ENCODE results near the gene C16orf87.
"Not testable (repeated sequence)": the region's sequence is repeated elsewhere in the genome, so short reads cannot be mapped to it uniquely, and the experiment has no call there.

Gene C16orf87

GRCh38 chr16:46830902-46831647 lies at the start of gene C16orf87:
C16orf87 (minus strand) TSS chr16:46831180; CDS start chr16:46831149, 31 bp downstream.
- no peaks in the 10 kb centered on the region for H3K27me3 ChIP-seq (replicated peaks; ENCODE audit: control insufficient read depth, insufficient read depth, low read length)
- peaks cover 19% of the 10 kb centered on the region for H3K4me1 ChIP-seq (ENCODE audit: control insufficient read depth, insufficient read depth, low read length)
- H3K9me3 ChIP-seq (ENCODE audit: control insufficient read depth, low read length): no peaks in the 10 kb centered on the region
- DNase-seq (ENCODE audit: low read depth): peak; percentile 97
- H3K9ac ChIP-seq (ENCODE audit: low read length): peak within 1 kb of the TSS; percentile 94
- H3K4me3 ChIP-seq (ENCODE audit: low read length): peak within 1 kb of the TSS; percentile 91
- no peaks in the 10 kb centered on the region for H3K36me3 ChIP-seq (ENCODE audit: control insufficient read depth, insufficient read depth, low read length, severe bottlenecking)

GRCh38 chr16:46875243-46875642 lies 44.3 kb upstream of the C16orf87 start:
- no peak overlapping the region for H3K4me3 ChIP-seq (ENCODE audit: low read length)
- peaks cover 10% of the 10 kb centered on the region for H3K4me1 ChIP-seq (ENCODE audit: control insufficient read depth, insufficient read depth, low read length)
- H3K27me3 ChIP-seq (replicated peaks; ENCODE audit: control insufficient read depth, insufficient read depth, low read length): peaks cover 19% of the 10 kb centered on the region
- no peaks in the 10 kb centered on the region for H3K36me3 ChIP-seq (ENCODE audit: control insufficient read depth, insufficient read depth, low read length, severe bottlenecking)
- H3K9ac ChIP-seq (ENCODE audit: low read length): no peak overlapping the region
- H3K9me3 ChIP-seq (ENCODE audit: control insufficient read depth, low read length): no peaks in the 10 kb centered on the region
- no peak for DNase-seq (ENCODE audit: low read depth)

GRCh38 chr16:46873201-46873600 lies 42.2 kb upstream of the C16orf87 start:
- H3K36me3 ChIP-seq (ENCODE audit: control insufficient read depth, insufficient read depth, low read length, severe bottlenecking): no peaks in the 10 kb centered on the region
- H3K4me3 ChIP-seq (ENCODE audit: low read length): no peak overlapping the region
- H3K9ac ChIP-seq (ENCODE audit: low read length): no peak overlapping the region
- H3K4me1 ChIP-seq (ENCODE audit: control insufficient read depth, insufficient read depth, low read length): peaks cover 10% of the 10 kb centered on the region
- H3K27me3 ChIP-seq (replicated peaks; ENCODE audit: control insufficient read depth, insufficient read depth, low read length): peaks cover 9% of the 10 kb centered on the region
- no peaks in the 10 kb centered on the region for H3K9me3 ChIP-seq (ENCODE audit: control insufficient read depth, low read length)
- no peak for DNase-seq (ENCODE audit: low read depth)

- H3K4me1 ChIP-seq (ENCODE audit: control insufficient read depth, insufficient read depth, low read length): peaks cover 9% of the 10 kb centered on the region
- peaks cover 7% of the 10 kb centered on the region for H3K27me3 ChIP-seq (replicated peaks; ENCODE audit: control insufficient read depth, insufficient read depth, low read length)
- H3K36me3 ChIP-seq (ENCODE audit: control insufficient read depth, insufficient read depth, low read length, severe bottlenecking): no peaks in the 10 kb centered on the region
- no peaks in the 10 kb centered on the region for H3K9me3 ChIP-seq (ENCODE audit: control insufficient read depth, low read length)
- no peak overlapping the region for H3K9ac ChIP-seq (ENCODE audit: low read length)
- DNase-seq (ENCODE audit: low read depth): no peak
- H3K4me3 ChIP-seq (ENCODE audit: low read length): no peak overlapping the region
Observed at GRCh38 chr16:46871597-46871996, 40.6 kb upstream of the C16orf87 start.

- H3K36me3 ChIP-seq (ENCODE audit: control insufficient read depth, insufficient read depth, low read length, severe bottlenecking); H3K27me3 ChIP-seq (replicated peaks; ENCODE audit: control insufficient read depth, insufficient read depth, low read length); H3K9me3 ChIP-seq (ENCODE audit: control insufficient read depth, low read length); DNase-seq (ENCODE audit: low read depth); H3K4me3 ChIP-seq (ENCODE audit: low read length); H3K9ac ChIP-seq (ENCODE audit: low read length); H3K4me1 ChIP-seq (ENCODE audit: control insufficient read depth, insufficient read depth, low read length): not testable (repeated sequence)
Observed at GRCh38 chr16:46868891-46869290, 37.9 kb upstream of the C16orf87 start.

GRCh38 chr16:46867486-46867885 lies 36.5 kb upstream of the C16orf87 start:
- H3K36me3 ChIP-seq (ENCODE audit: control insufficient read depth, insufficient read depth, low read length, severe bottlenecking); H3K27me3 ChIP-seq (replicated peaks; ENCODE audit: control insufficient read depth, insufficient read depth, low read length); H3K4me3 ChIP-seq (ENCODE audit: low read length); DNase-seq (ENCODE audit: low read depth); H3K9me3 ChIP-seq (ENCODE audit: control insufficient read depth, low read length); H3K4me1 ChIP-seq (ENCODE audit: control insufficient read depth, insufficient read depth, low read length); H3K9ac ChIP-seq (ENCODE audit: low read length): not testable (repeated sequence)

- Histone ChIP-seq H3K4me3 (ENCODE audit: low read length) (no peak overlapping the region), H3K36me3 (ENCODE audit: control insufficient read depth, insufficient read depth, low read length, severe bottlenecking) (no peaks in the 10 kb centered on the region), H3K9me3 (ENCODE audit: control insufficient read depth, low read length) (no peaks in the 10 kb centered on the region), H3K27me3 (replicated peaks; ENCODE audit: control insufficient read depth, insufficient read depth, low read length) (no peaks in the 10 kb centered on the region), H3K9ac (ENCODE audit: low read length) (no peak overlapping the region), H3K4me1 (ENCODE audit: control insufficient read depth, insufficient read depth, low read length) (no peaks in the 10 kb centered on the region)
- DNase-seq (ENCODE audit: low read depth): no peak
Observed at GRCh38 chr16:46866286-46866685, 35.3 kb upstream of the C16orf87 start.

GRCh38 chr16:46862555-46863447 lies 31.8 kb upstream of the C16orf87 start:
- no peak for DNase-seq (ENCODE audit: low read depth)
- Histone ChIP-seq H3K27me3 (replicated peaks; ENCODE audit: control insufficient read depth, insufficient read depth, low read length) (no peaks in the 10 kb centered on the region), H3K9me3 (ENCODE audit: control insufficient read depth, low read length) (no peaks in the 10 kb centered on the region), H3K4me3 (ENCODE audit: low read length) (no peak overlapping the region), H3K4me1 (ENCODE audit: control insufficient read depth, insufficient read depth, low read length) (no peaks in the 10 kb centered on the region), H3K9ac (ENCODE audit: low read length) (no peak overlapping the region), H3K36me3 (ENCODE audit: control insufficient read depth, insufficient read depth, low read length, severe bottlenecking) (no peaks in the 10 kb centered on the region)

- no peaks in the 10 kb centered on the region for H3K36me3 ChIP-seq (ENCODE audit: control insufficient read depth, insufficient read depth, low read length, severe bottlenecking)
- no peaks in the 10 kb centered on the region for H3K27me3 ChIP-seq (replicated peaks; ENCODE audit: control insufficient read depth, insufficient read depth, low read length)
- no peaks in the 10 kb centered on the region for H3K9me3 ChIP-seq (ENCODE audit: control insufficient read depth, low read length)
- H3K9ac ChIP-seq (ENCODE audit: low read length): no peak overlapping the region
- DNase-seq (ENCODE audit: low read depth): peak; percentile 69
- no peak overlapping the region for H3K4me3 ChIP-seq (ENCODE audit: low read length)
- no peaks in the 10 kb centered on the region for H3K4me1 ChIP-seq (ENCODE audit: control insufficient read depth, insufficient read depth, low read length)
Observed at GRCh38 chr16:46859719-46860152, 28.8 kb upstream of the C16orf87 start.

GRCh38 chr16:46858151-46858550 lies 27.2 kb upstream of the C16orf87 start:
- Histone ChIP-seq H3K9me3 (ENCODE audit: control insufficient read depth, low read length) (no peaks in the 10 kb centered on the region), H3K27me3 (replicated peaks; ENCODE audit: control insufficient read depth, insufficient read depth, low read length) (no peaks in the 10 kb centered on the region), H3K36me3 (ENCODE audit: control insufficient read depth, insufficient read depth, low read length, severe bottlenecking) (no peaks in the 10 kb centered on the region), H3K4me3 (ENCODE audit: low read length) (no peak overlapping the region), H3K4me1 (ENCODE audit: control insufficient read depth, insufficient read depth, low read length) (no peaks in the 10 kb centered on the region), H3K9ac (ENCODE audit: low read length) (no peak overlapping the region)
- no peak for DNase-seq (ENCODE audit: low read depth)

- DNase-seq (ENCODE audit: low read depth): peak; percentile 58
- H3K36me3 ChIP-seq (ENCODE audit: control insufficient read depth, insufficient read depth, low read length, severe bottlenecking): no peaks in the 10 kb centered on the region
- H3K4me3 ChIP-seq (ENCODE audit: low read length): no peak overlapping the region
- no peaks in the 10 kb centered on the region for H3K4me1 ChIP-seq (ENCODE audit: control insufficient read depth, insufficient read depth, low read length)
- H3K9ac ChIP-seq (ENCODE audit: low read length): no peak overlapping the region
- H3K27me3 ChIP-seq (replicated peaks; ENCODE audit: control insufficient read depth, insufficient read depth, low read length): no peaks in the 10 kb centered on the region
- H3K9me3 ChIP-seq (ENCODE audit: control insufficient read depth, low read length): no peaks in the 10 kb centered on the region
Observed at GRCh38 chr16:46857368-46857945, 26.5 kb upstream of the C16orf87 start.

Data from adipocyte (in vitro differentiated cells).